GM18873 (cell line): ENCODE measurements around the gene CACNA1G.

ENCODE experiments used
- ATAC-seq: cut with Tn5 transposase; IDR thresholded peaks from one replicate; pipeline ENCODE4 v1.9.1; 2021; ENCODE audit warnings: mild to moderate bottlenecking, moderate library complexity, moderate number of reproducible peaks; ENCODE audit not compliant: unreplicated experiment, low FRiP score

CACNA1G gene

GRCh38 chr17:50533185-50533584, 27.3 kb upstream of the CACNA1G start:
- ATAC-seq, result no peak

DNA sequence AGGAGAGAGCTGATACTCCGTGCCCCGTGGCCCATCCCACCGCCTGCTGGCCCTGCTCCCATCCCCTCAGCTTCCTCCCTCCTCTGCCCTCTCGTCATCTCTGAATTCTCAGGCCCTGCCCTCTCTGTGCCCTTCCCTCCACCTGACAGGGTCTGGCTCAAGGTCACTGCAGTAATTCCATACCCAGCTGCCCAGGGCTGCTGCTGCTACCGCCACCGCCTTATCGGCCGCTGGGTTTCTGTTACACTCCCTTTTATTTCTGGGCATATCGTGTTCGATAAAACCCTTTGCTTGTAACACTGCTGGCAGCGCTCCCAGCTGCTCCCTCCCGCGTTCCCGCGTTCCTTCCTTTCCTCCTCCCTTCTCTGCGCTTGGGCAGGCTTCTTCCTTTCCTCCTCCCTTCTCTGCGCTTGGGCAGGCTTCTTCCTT, 26.8 kb upstream of the CACNA1G start:
- ATAC-seq, result no peak

GRCh38 chr17:50534222-50534978, 26.1 kb upstream of the CACNA1G start:
- no peak for ATAC-seq

DNA sequence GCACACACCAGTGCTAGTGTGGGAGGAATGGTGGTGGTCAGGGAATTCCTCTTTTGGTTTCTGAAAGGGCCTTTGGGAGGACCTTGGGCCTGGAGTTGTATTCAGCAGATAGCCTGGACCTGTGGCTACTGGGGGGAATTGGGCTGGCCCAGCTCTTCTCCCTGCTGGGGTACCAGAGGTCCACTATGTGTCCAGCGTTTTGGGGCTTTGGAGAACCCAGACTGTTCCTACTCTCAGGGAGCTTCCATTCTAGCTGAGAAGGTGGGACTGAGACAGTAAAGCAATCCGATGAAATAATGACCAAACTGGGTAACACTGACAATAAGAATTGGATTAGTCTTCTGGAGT, 25.6 kb upstream of the CACNA1G start:
- no peak for ATAC-seq

DNA sequence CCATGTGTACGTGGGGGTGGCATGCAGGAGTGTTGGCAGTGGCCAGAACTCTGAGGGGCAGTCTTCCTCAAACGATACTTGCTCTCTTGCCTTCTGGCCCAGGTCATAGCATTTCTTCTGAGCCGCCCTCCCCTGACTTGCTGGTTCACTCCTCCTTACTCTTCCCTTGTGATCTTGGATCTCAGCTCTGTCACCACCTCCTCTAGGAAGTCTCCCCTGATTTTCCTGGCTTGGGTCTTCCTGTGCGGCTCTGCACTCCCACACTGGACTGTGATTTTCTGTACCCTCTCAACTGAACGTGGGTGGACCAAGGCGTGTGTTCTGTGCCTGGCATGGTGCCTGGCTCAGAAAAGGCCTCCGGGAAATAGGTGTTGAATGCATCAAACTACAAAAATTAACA, 25.1 kb upstream of the CACNA1G start:
- no peak for ATAC-seq

GRCh38 chr17:50536683-50537646, 23.6 kb upstream of the CACNA1G start:
- no peak for ATAC-seq

- no peak for ATAC-seq
These were observed 22.6 kb upstream of the CACNA1G start for GRCh38 chr17:50537721-50538548.

DNA sequence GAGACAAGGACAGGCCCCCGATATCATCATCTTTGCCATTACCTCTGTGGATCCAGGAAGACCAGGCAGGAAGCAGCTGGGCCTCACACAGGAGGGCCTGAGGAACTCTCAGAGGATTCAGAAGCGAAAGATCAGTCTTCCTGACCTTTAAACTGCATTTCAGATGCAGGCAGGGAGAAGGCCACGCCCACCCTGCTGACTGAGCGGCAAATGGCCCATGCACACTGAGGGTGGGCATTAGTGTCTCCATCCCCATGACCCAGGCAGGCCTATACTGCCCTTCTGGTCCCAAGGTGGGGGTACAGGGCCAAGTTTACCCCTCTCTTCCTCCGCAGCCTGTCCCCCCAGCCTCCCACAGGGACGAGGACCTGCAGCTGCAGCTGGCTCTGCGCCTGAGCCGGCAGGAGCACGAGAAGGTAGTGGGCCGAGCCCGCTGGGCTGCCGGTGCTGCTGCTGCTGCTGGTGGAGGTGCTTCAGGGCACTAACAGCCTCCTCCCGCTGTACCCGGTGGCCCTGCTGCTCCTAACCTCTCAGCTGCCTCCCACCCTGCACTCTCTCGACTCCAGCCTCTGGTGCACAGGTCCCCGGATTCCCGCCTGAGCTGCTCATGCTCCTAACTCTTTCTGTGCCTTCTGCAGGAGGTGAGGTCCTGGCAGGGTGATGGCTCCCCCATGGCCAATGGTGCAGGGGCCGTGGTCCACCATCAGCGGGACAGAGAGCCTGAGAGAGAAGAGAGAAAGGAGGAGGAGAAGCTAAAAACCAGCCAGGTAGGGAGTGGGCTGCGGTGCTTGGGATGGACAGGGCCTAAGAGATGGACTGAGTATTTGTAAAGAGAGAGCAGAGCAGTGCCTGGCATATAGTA, 21.7 kb upstream of the CACNA1G start:
- ATAC-seq, result no peak

- no peak for ATAC-seq
These were observed 20.6 kb upstream of the CACNA1G start for GRCh38 chr17:50539762-50540559.

GRCh38 chr17:50540560-50541401, 19.7 kb upstream of the CACNA1G start:
- no peak for ATAC-seq

- ATAC-seq, result no peak
These were observed 19.2 kb upstream of the CACNA1G start for GRCh38 chr17:50541402-50541715.

GRCh38 chr17:50541716-50542688, 18.5 kb upstream of the CACNA1G start:
- no peak for ATAC-seq

- no peak for ATAC-seq
These were observed 17.4 kb upstream of the CACNA1G start for GRCh38 chr17:50542795-50543774.

DNA sequence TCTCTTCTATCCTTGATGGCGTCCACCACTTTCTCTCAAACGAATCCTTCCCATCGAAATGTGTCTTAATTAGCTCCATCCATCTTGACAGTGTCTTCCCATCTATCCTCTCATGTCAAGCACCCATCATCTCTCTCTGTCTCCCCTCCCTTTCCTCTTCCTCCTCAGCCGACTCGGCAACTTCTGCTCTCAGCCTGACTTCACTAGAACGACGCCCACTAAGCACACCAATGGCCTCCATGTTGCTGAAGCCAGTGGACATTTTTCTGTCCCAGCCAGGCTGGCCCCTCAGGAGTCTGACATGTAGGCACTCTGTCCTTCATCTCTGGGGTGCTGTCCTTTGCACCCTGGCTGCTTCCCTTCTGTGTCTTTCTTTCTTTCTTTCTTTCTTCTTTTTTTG, 16.0 kb upstream of the CACNA1G start:
- no peak for ATAC-seq

DNA sequence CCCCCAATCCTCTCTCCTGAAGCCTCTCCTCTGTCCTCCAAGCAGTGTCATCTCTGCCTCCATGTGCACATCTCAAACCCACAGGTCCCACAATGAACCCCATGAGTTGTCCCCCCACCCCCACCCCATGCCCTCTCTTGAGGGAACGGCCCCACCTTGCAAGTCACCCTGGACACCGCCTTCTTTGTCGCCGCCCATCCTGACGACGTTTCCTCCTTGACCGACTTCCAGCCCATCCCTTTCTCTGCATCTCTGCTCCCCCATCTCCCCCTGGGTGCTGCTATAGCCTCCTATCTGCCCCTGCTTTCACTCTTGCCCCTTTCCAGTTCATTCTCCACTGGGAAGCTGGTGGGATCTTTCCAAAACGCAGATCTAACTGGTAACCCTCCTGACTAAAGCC, 15.2 kb upstream of the CACNA1G start:
- ATAC-seq, result no peak

DNA sequence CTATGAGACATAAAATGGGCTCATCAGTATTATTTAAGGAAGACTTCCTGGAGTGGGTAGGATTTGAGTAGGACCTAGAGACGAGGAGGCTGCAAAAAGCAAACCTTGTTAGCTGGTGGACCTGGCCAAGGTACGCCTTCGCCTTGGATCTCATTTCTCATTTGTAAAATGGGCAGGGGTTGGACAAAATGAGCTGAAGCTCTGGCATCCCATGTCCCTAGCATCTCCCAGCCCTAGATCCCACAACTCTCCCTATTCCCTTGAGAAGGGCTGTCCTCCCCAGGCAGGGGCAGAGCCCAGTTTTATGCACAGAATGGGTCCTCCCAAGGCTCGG, 13.8 kb upstream of the CACNA1G start:
- ATAC-seq, result no peak
